HG02970 (cell line): Measurements from ENCODE around the gene WT1.

Experiments
- ATAC-seq: cut with Tn5 transposase; IDR thresholded peaks from one replicate; pipeline ENCODE4 v1.9.1; 2021; ENCODE audit warnings: mild to moderate bottlenecking, moderate library complexity, moderate number of reproducible peaks; ENCODE audit not compliant: unreplicated experiment, low FRiP score

Gene WT1

GRCh38 chr11:32341620-32342613 lies 93.4 kb downstream of the WT1 start:
- ATAC-seq = no peak

- no peak for ATAC-seq
These were observed 95.2 kb downstream of the WT1 start for GRCh38 chr11:32340181-32340580.
